ENCODE data around the gene CKMT2. TPM values are rescaled to one million over a fixed set of nuclear protein-coding genes. Genes with fewer than 3 reads are reported as not detected.
A peak's percentile ranks its signal among the peaks of the same experiment; 100 is the strongest.

Gene CKMT2
- total RNA-seq: 3.0 TPM
- long read RNA-seq, partial matches to known transcripts: 0 of 15 reads
- long read RNA-seq, other reads (novel, unspliced or antisense): 13 of 15 reads

DNA sequence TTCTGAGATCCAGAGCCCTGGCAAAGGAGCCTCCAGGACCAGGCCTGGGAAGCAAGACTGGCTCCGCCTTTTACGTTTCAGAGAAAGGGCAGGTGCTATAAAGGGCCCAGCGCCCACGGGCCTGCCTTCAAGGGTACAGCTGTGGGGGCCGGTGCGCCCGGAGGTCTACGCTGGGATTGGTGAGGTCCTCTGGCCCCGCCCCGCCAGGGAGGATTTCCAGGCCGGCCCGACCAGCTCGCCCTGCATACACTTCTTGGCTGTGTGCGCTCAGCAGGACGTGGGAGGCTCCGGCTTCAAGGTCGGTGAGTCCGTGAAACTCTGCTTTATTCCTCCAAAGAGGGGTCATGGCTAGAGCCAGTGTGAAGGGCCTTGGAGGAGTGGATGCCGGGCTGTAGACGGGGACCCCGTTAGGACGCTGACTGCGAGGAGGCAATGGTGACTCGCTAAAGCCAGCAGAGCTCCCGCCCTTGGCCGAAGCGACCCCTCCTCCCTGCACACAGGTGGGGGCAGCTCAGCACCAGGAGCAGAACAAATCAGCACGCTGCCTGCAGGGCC, at the start of gene CKMT2:
TSS of gene CKMT2 (plus strand) at position 243 of the 555 bp plus-strand sequence. CDS start 17,811 bp downstream, outside the sequence.
- peak within 1 kb of the TSS; percentile 31 for H3K4me3 ChIP-seq
- H3K4me1 ChIP-seq: peaks cover 7% of the 10 kb centered on the region
- intact Hi-C loops (cut with DNase I): no loop called here
- TF ChIP-seq, protein P1, sequence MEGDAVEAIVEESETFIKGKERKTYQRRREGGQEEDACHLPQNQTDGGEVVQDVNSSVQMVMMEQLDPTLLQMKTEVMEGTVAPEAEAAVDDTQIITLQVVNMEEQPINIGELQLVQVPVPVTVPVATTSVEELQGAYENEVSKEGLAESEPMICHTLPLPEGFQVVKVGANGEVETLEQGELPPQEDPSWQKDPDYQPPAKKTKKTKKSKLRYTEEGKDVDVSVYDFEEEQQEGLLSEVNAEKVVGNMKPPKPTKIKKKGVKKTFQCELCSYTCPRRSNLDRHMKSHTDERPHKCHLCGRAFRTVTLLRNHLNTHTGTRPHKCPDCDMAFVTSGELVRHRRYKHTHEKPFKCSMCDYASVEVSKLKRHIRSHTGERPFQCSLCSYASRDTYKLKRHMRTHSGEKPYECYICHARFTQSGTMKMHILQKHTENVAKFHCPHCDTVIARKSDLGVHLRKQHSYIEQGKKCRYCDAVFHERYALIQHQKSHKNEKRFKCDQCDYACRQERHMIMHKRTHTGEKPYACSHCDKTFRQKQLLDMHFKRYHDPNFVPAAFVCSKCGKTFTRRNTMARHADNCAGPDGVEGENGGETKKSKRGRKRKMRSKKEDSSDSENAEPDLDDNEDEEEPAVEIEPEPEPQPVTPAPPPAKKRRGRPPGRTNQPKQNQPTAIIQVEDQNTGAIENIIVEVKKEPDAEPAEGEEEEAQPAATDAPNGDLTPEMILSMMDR (IDR thresholded peaks at IDR 0.05): no peak
- peak; percentile 95 for ATAC-seq
- peak; percentile 89 for DNase-seq
- H3K36me3 ChIP-seq: no peaks in the 10 kb centered on the region
- no peaks in the 10 kb centered on the region for H3K9me3 ChIP-seq
- H3K27me3 ChIP-seq: no peaks in the 10 kb centered on the region
- no peak within 1 kb of the TSS for H3K27ac ChIP-seq

DNA sequence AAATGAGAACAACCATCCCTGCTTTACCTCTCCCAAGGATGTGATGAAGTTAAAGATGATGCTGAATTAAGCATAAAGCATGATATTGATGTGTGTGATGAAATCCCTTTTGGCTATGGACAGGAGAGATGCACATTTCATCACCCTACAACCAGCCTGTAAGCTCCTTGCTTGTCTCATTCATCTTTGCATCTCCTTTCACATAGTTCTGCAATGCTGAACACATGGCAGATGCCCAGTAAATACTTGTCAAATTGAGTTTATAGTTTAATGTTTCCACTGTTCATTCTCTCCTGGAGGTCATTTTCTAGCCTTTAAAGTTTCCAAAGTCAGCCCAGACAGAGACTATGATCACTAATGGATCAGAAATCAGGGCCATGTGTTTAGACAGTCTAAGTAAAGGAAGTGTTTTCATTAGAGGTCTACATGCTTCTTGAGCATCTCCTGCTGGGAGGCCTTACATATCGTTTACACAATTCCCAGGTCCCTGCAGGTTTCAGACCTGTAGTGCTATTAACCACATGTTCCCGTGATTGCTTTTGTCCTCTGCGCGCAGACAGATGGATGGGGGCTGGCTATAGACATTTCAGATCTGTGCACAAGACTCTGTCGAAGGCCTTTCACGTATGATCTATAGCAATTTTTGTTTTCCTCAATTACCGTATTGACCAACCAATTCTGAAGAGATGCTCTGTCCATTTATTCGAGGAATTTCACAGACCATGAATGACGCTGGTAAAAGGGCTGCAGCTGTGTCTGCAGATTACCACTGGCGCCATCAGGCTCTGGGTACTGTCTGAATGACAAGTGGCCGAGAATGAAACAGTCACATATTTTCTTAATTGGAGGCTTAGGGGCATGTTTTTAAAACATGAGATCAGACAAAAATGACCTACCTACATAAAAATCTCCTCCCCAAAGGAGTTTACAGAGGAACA, 49.0 kb upstream of the CKMT2 start:
- Histone ChIP-seq H3K36me3 (no peaks in the 10 kb centered on the region), H3K4me3 (no peak overlapping the region), H3K27me3 (no peaks in the 10 kb centered on the region), H3K9me3 (no peaks in the 10 kb centered on the region), H3K4me1 (no peaks in the 10 kb centered on the region), H3K27ac (no peak overlapping the region)
- intact Hi-C loops (cut with DNase I): no loop called here
- TF ChIP-seq, protein P1 (IDR thresholded peaks at IDR 0.05): no peak
- DNase-seq: no peak
- ATAC-seq: no peak

DNA sequence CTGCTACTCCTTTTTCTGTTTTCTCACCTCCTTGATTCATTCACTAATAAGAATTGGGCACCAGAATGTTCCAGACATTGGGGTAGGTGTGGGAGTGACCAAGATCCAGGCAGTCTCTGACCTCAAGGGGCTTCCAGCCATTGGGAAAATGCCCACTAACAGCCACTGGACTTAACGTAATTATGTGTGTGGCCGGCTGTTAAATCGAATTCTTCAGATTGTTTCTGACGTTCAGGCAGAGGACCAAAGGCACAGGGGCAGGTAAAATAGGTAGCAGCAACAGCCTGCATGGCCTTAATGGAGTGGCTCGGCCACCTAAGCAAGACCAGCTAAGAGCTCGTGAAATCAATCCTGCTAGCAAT, 48.4 kb upstream of the CKMT2 start:
- ATAC-seq (no peak), DNase-seq (no peak)
- TF ChIP-seq, protein P1 (IDR thresholded peaks at IDR 0.05): no peak
- H3K36me3 ChIP-seq: no peaks in the 10 kb centered on the region
- no peaks in the 10 kb centered on the region for H3K27me3 ChIP-seq
- H3K4me1 ChIP-seq: no peaks in the 10 kb centered on the region
- H3K4me3 ChIP-seq: no peak overlapping the region
- no peak overlapping the region for H3K27ac ChIP-seq
- intact Hi-C loops (cut with DNase I): no loop called here
- H3K9me3 ChIP-seq: no peaks in the 10 kb centered on the region

DNA sequence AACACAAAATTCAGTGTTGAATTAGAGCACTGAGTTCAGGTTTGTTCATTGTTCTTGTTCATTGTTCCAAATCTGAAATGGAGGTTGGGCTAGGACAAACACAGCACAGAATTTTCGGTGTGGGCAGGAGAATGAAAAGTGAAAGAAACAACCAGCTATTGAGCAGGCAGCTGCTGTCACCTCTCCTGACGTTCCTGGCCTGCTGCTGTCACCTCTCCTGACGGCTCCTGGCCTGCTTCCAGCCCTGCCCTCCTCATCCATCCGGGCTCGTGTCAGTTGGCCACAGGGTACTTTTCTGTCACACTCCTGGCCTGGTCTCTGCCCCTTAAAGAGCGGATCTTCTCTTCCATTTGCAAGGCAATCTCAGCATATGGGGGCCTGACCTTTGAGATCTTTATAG, 45.2 kb upstream of the CKMT2 start:
- intact Hi-C loops (cut with DNase I): no loop called here
- Histone ChIP-seq H3K36me3 (no peaks in the 10 kb centered on the region), H3K9me3 (no peaks in the 10 kb centered on the region), H3K27ac (no peak overlapping the region), H3K4me1 (no peaks in the 10 kb centered on the region), H3K27me3 (no peaks in the 10 kb centered on the region), H3K4me3 (no peak overlapping the region)
- ATAC-seq: peak; percentile 35
- TF ChIP-seq, protein P1 (IDR thresholded peaks at IDR 0.05): no peak
- DNase-seq: no peak

DNA sequence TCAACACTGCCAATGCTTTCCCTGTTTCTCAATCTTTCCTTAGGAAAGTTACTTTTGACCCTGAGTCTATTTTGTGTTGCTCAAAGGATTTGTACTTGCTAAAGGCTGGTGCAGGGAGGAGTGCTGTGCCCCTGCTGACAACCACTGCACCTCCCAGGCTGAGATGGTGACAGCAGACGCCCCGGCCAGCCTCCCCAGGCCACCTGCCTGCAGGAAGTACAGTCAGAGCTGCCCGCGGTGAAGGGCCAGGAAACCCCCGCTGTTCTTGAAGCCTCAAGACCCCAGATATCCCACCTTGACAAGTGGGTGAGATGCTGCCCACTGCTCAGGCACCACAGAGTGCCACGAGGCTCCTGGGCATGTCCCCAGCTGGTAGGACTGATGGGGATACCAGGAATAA, 44.2 kb upstream of the CKMT2 start:
- DNase-seq (no peak), ATAC-seq (no peak)
- no peaks in the 10 kb centered on the region for H3K36me3 ChIP-seq
- no peak overlapping the region for H3K4me3 ChIP-seq
- no peaks in the 10 kb centered on the region for H3K4me1 ChIP-seq
- TF ChIP-seq, protein P1 (IDR thresholded peaks at IDR 0.05): no peak
- H3K27me3 ChIP-seq: no peaks in the 10 kb centered on the region
- no peaks in the 10 kb centered on the region for H3K9me3 ChIP-seq
- intact Hi-C loops (cut with DNase I): no loop called here
- H3K27ac ChIP-seq: no peak overlapping the region
